A673 (cell line): ENCODE measurements around the gene PTGER4. TPM values are rescaled to one million over a fixed set of nuclear protein-coding genes. Genes with fewer than 3 reads are reported as not detected.
A peak's percentile ranks its signal among the peaks of the same experiment; 100 is the strongest.

ENCODE experiments used
- BruUV-seq: library from RNA; stranded (reverse); fragments of 400-500 nt; replicated peaks from 2 replicates; lab custom pipeline; 2021; lab: Mats Ljungman, UMichigan
- CTCF ChIA-PET: fragments of 300-600 bp; sonication (Branson Sonifier 250); formaldehyde crosslinking; loops from one replicate; lab custom pipeline; 2022; ENCODE audit warnings: antibody characterized with exemption; lab: Charles Lee
- POLR2A ChIA-PET: fragments of 300-600 bp; sonication (Branson Sonifier 250); formaldehyde crosslinking; loops from one replicate; lab custom pipeline; 2022; ENCODE audit warnings: antibody characterized with exemption; ENCODE audit not compliant: low non-redundant PET; lab: Charles Lee
- DNase-seq: peaks from one replicate; pipeline ENCODE4 v3.0.0-alpha.2; 2015; ENCODE audit warnings: low spot score
- H3K27ac ChIP-seq: fragments of 200-600 bp; sonication (generic); 2 replicates; pipeline ENCODE4 v1.5.1; 2016; ENCODE audit warnings: mixed run types, low read depth, mild to moderate bottlenecking, mixed read lengths, antibody characterized with exemption, low read length; ENCODE audit not compliant: poor library complexity, severe bottlenecking
- H3K27me3 ChIP-seq: fragments of 200-600 bp; sonication (generic); replicated peaks from 2 replicates; pipeline ENCODE4 v1.6.1; 2017; ENCODE audit warnings: mixed run types, low read depth, mild to moderate bottlenecking, mixed read lengths, antibody characterized with exemption, low read length; ENCODE audit not compliant: insufficient read depth, poor library complexity
- H3K36me3 ChIP-seq: fragments of 200-600 bp; sonication (generic); 2 replicates; pipeline ENCODE4 v1.6.1; 2016; ENCODE audit warnings: mixed run types, mild to moderate bottlenecking, mixed read lengths, antibody characterized with exemption, low read length; ENCODE audit not compliant: insufficient read depth, poor library complexity, severe bottlenecking
- H3K4me1 ChIP-seq: fragments of 200-600 bp; sonication (generic); 2 replicates; pipeline ENCODE4 v1.6.1; 2017; ENCODE audit warnings: mixed run types, mild to moderate bottlenecking, mixed read lengths, antibody characterized with exemption, low read length; ENCODE audit not compliant: insufficient read depth, poor library complexity, severe bottlenecking
- H3K4me3 ChIP-seq: fragments of 200-600 bp; sonication (generic); 2 replicates; pipeline ENCODE4 v1.5.1; 2016; ENCODE audit warnings: low read depth, mixed run types, mild to moderate bottlenecking, mixed read lengths, low read length; ENCODE audit not compliant: poor library complexity, severe bottlenecking
- H3K9me3 ChIP-seq: fragments of 200-600 bp; sonication (generic); 2 replicates; pipeline ENCODE4 v1.6.1; 2016; ENCODE audit warnings: mixed run types, low read depth, mild to moderate bottlenecking, mixed read lengths, antibody characterized with exemption, low read length; ENCODE audit not compliant: poor library complexity, severe bottlenecking
- CTCF ChIP-seq: fragments of 300-800, 200-600 bp; sonication (generic); conservative IDR thresholded peaks from 2 replicates; pipeline ENCODE4 v1.5.1; 2017; ENCODE audit warnings: low read depth, mild to moderate bottlenecking, antibody characterized with exemption, low read length, moderate library complexity, mixed read lengths
- EZH2 ChIP-seq: fragments of 200-600 bp; sonication (generic); IDR thresholded peaks from 2 replicates; pipeline ENCODE4 v1.6.1; 2017; ENCODE audit warnings: borderline replicate concordance, low read depth, mild to moderate bottlenecking, mixed read lengths, antibody characterized with exemption, low read length; ENCODE audit not compliant: poor library complexity, severe bottlenecking
- intact Hi-C: fragments of 100-400 bp; cut with micrococcal nuclease; formaldehyde crosslinking; loops from one replicate; pipeline ENCODE4 v1.10.0; 2022; ENCODE audit not compliant: unreplicated experiment
- total RNA-seq: library from RNA; stranded (reverse); gene quantifications from 2 replicates; pipeline ENCODE4 v1.2.3, GENCODE V29; 2021

Gene PTGER4
- total RNA-seq, 1 experiment from 2014 or later, result 2.1 TPM

GRCh38 chr5:40736103-40736875 lies 56.6 kb downstream of the PTGER4 start:
- TF ChIP-seq EZH2 (no peak), CTCF (peak; percentile 79)
- POLR2A ChIA-PET, result no interaction called here
- Histone ChIP-seq H3K9me3 (no peaks in the 10 kb centered on the region), H3K4me3 (no peak overlapping the region), H3K27ac (no peak overlapping the region), H3K27me3 (no peaks in the 10 kb centered on the region), H3K4me1 (no peaks in the 10 kb centered on the region), H3K36me3 (peaks cover 11% of the 10 kb centered on the region)
- peak; percentile 70 for DNase-seq
- no TSS peak for BruUV-seq
- CTCF ChIA-PET, result no interaction called here
- intact Hi-C loops, result loop anchor here (5.0 kb wide), 1 partner anchor 1154 kb away; no protein-coding TSS in a partner anchor

GRCh38 chr5:40738502-40738901 lies 58.8 kb downstream of the PTGER4 start:
- no peak overlapping the region for H3K27ac ChIP-seq
- POLR2A ChIA-PET, result no interaction called here
- H3K27me3 ChIP-seq, result no peaks in the 10 kb centered on the region
- peaks cover 15% of the 10 kb centered on the region for H3K36me3 ChIP-seq
- H3K4me3 ChIP-seq, result no peak overlapping the region
- DNase-seq, result no peak
- CTCF ChIA-PET, result no interaction called here
- H3K9me3 ChIP-seq, result no peaks in the 10 kb centered on the region
- no peaks in the 10 kb centered on the region for H3K4me1 ChIP-seq
- TF ChIP-seq CTCF (no peak), EZH2 (no peak)
- no TSS peak for BruUV-seq
- intact Hi-C loops, result loop anchor here (5.0 kb wide), 1 partner anchor 1156 kb away; no protein-coding TSS in a partner anchor

Other genes with a start within 250 kb of the PTGER4 start
- gene TTC33, start 76.0 kb downstream of the PTGER4 start, total RNA-seq, result 17.0 and 19.1 TPM in 2 replicates
- gene PRKAA1, start 118.5 kb downstream of the PTGER4 start, total RNA-seq, result 114 TPM in 2 replicates
- gene RPL37, start 155.3 kb downstream of the PTGER4 start, total RNA-seq, result 1,502 and 1,533 TPM in 2 replicates
- 7.1 and 8.9 TPM in 2 replicates for gene CARD6, start 161.5 kb downstream of the PTGER4 start, total RNA-seq
- 11.7 and 22.3 TPM in 2 replicates for gene C7, start 229.6 kb downstream of the PTGER4 start, total RNA-seq